ENCODE results near the gene GLYR1. TPM values are rescaled to one million over a fixed set of nuclear protein-coding genes. Genes with fewer than 3 reads are reported as not detected.

Gene GLYR1
- total and polyA plus RNA-seq, 2 experiments from 2014 or later: 59.9 to 105 TPM

DNA sequence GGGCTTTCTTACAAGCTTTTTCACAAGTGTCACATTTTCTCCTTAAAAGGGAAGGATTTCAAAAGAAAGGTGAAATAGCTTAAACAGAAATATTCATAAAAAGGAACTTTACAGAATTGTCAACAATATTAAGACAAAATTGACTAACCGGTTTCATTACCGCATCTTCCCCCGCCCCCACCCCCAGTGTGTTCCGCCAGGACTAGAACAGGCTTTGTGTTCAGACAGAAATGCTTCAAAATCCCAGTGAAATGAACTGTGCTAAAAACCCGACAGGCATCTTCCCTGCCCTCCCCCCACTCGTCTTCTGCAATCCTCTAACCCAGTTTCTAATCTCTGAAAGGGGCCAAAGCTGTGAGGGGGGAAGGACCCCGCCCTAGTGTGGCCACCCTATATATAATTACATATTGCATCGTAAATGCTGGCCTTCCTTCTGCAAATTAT lies 43.7 kb downstream of the GLYR1 start:
- no peak overlapping the region for H2AFZ ChIP-seq
- H3K27me3 ChIP-seq (ENCODE audit: insufficient read depth): no peaks in the 10 kb centered on the region
- H3K4me2 ChIP-seq: peak overlapping the region; percentile 81
- Mint-ChIP-seq H3K9me3 (no peaks in the 10 kb centered on the region), H3K27me3 (ENCODE audit: insufficient read depth, low read depth, poor library complexity) (peaks cover 10% of the 10 kb centered on the region), H3K36me3 (ENCODE audit: low read depth) (peaks cover 28% of the 10 kb centered on the region), H3K27ac (peak overlapping the region; percentile 26; the same call in 1 of the 2 replicates), H3K4me3 (peak overlapping the region; percentile 81), H3K4me1 (peaks cover 26% of the 10 kb centered on the region)
- no peaks in the 10 kb centered on the region for H3K9me2 ChIP-seq (ENCODE audit: insufficient read depth)
- DNase-seq (ENCODE audit: low spot score): no peak
- H4K20me1 ChIP-seq (replicated peaks; ENCODE audit: insufficient read depth): no peaks in the 10 kb centered on the region
- no peak for ATAC-seq
- peaks cover 28% of the 10 kb centered on the region; the same call in 1 of the 2 replicates for H3K4me1 ChIP-seq (ENCODE audit: insufficient read depth)
- H3K27ac ChIP-seq (ENCODE audit: low read depth): peak overlapping the region; percentile 73
- H3K4me3 ChIP-seq: peak overlapping the region; percentile 57
- TF ChIP-seq STAT1 (IDR thresholded peaks at IDR 0.05; ENCODE audit: unreplicated experiment) (no peak), POLR2AphosphoS5 (IDR thresholded peaks at IDR 0.05; ENCODE audit: low read depth) (no peak), ZNF331 (CRISPR knock-in tag; IDR thresholded peaks at IDR 0.05; ENCODE audit: low read depth) (no peak), NANOG (IDR thresholded peaks at IDR 0.05; ENCODE audit: borderline replicate concordance) (no peak), EZH2phosphoT487 (IDR thresholded peaks at IDR 0.05; ENCODE audit: unreplicated experiment) (no peak), CREB1 (CRISPR knock-in tag; IDR thresholded peaks at IDR 0.05; ENCODE audit: low read depth) (no peak), ZNF114 (CRISPR knock-in tag; IDR thresholded peaks at IDR 0.05) (no peak)
- TF ChIP-seq, protein P1, sequence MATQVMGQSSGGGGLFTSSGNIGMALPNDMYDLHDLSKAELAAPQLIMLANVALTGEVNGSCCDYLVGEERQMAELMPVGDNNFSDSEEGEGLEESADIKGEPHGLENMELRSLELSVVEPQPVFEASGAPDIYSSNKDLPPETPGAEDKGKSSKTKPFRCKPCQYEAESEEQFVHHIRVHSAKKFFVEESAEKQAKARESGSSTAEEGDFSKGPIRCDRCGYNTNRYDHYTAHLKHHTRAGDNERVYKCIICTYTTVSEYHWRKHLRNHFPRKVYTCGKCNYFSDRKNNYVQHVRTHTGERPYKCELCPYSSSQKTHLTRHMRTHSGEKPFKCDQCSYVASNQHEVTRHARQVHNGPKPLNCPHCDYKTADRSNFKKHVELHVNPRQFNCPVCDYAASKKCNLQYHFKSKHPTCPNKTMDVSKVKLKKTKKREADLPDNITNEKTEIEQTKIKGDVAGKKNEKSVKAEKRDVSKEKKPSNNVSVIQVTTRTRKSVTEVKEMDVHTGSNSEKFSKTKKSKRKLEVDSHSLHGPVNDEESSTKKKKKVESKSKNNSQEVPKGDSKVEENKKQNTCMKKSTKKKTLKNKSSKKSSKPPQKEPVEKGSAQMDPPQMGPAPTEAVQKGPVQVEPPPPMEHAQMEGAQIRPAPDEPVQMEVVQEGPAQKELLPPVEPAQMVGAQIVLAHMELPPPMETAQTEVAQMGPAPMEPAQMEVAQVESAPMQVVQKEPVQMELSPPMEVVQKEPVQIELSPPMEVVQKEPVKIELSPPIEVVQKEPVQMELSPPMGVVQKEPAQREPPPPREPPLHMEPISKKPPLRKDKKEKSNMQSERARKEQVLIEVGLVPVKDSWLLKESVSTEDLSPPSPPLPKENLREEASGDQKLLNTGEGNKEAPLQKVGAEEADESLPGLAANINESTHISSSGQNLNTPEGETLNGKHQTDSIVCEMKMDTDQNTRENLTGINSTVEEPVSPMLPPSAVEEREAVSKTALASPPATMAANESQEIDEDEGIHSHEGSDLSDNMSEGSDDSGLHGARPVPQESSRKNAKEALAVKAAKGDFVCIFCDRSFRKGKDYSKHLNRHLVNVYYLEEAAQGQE (IDR thresholded peaks at IDR 0.05; ENCODE audit: unreplicated experiment): no peak
- TF ChIP-seq, protein P2, sequence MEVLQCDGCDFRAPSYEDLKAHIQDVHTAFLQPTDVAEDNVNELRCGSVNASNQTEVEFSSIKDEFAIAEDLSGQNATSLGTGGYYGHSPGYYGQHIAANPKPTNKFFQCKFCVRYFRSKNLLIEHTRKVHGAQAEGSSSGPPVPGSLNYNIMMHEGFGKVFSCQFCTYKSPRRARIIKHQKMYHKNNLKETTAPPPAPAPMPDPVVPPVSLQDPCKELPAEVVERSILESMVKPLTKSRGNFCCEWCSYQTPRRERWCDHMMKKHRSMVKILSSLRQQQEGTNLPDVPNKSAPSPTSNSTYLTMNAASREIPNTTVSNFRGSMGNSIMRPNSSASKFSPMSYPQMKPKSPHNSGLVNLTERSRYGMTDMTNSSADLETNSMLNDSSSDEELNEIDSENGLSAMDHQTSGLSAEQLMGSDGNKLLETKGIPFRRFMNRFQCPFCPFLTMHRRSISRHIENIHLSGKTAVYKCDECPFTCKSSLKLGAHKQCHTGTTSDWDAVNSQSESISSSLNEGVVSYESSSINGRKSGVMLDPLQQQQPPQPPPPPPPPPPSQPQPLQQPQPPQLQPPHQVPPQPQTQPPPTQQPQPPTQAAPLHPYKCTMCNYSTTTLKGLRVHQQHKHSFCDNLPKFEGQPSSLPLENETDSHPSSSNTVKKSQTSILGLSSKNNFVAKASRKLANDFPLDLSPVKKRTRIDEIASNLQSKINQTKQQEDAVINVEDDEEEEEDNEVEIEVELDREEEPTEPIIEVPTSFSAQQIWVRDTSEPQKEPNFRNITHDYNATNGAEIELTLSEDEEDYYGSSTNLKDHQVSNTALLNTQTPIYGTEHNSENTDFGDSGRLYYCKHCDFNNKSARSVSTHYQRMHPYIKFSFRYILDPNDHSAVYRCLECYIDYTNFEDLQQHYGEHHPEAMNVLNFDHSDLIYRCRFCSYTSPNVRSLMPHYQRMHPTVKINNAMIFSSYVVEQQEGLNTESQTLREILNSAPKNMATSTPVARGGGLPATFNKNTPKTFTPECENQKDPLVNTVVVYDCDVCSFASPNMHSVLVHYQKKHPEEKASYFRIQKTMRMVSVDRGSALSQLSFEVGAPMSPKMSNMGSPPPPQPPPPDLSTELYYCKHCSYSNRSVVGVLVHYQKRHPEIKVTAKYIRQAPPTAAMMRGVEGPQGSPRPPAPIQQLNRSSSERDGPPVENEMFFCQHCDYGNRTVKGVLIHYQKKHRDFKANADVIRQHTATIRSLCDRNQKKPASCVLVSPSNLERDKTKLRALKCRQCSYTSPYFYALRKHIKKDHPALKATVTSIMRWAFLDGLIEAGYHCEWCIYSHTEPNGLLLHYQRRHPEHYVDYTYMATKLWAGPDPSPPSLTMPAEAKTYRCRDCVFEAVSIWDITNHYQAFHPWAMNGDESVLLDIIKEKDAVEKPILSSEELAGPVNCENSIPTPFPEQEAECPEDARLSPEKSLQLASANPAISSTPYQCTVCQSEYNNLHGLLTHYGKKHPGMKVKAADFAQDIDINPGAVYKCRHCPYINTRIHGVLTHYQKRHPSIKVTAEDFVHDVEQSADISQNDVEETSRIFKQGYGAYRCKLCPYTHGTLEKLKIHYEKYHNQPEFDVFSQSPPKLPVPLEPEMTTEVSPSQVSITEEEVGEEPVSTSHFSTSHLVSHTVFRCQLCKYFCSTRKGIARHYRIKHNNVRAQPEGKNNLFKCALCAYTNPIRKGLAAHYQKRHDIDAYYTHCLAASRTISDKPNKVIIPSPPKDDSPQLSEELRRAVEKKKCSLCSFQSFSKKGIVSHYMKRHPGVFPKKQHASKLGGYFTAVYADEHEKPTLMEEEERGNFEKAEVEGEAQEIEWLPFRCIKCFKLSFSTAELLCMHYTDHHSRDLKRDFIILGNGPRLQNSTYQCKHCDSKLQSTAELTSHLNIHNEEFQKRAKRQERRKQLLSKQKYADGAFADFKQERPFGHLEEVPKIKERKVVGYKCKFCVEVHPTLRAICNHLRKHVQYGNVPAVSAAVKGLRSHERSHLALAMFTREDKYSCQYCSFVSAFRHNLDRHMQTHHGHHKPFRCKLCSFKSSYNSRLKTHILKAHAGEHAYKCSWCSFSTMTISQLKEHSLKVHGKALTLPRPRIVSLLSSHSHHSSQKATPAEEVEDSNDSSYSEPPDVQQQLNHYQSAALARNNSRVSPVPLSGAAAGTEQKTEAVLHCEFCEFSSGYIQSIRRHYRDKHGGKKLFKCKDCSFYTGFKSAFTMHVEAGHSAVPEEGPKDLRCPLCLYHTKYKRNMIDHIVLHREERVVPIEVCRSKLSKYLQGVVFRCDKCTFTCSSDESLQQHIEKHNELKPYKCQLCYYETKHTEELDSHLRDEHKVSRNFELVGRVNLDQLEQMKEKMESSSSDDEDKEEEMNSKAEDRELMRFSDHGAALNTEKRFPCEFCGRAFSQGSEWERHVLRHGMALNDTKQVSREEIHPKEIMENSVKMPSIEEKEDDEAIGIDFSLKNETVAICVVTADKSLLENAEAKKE (CRISPR knock-in tag; IDR thresholded peaks at IDR 0.05): no peak
- TF ChIP-seq, protein P3, sequence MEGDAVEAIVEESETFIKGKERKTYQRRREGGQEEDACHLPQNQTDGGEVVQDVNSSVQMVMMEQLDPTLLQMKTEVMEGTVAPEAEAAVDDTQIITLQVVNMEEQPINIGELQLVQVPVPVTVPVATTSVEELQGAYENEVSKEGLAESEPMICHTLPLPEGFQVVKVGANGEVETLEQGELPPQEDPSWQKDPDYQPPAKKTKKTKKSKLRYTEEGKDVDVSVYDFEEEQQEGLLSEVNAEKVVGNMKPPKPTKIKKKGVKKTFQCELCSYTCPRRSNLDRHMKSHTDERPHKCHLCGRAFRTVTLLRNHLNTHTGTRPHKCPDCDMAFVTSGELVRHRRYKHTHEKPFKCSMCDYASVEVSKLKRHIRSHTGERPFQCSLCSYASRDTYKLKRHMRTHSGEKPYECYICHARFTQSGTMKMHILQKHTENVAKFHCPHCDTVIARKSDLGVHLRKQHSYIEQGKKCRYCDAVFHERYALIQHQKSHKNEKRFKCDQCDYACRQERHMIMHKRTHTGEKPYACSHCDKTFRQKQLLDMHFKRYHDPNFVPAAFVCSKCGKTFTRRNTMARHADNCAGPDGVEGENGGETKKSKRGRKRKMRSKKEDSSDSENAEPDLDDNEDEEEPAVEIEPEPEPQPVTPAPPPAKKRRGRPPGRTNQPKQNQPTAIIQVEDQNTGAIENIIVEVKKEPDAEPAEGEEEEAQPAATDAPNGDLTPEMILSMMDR (conservative IDR thresholded peaks at IDR 0.05; ENCODE audit: low read depth in 2 of 2): no peak
- peaks cover 18% of the 10 kb centered on the region; the same call in 1 of the 2 replicates for H3F3A ChIP-seq (replicated peaks; ENCODE audit: low read depth)
- no peaks in the 10 kb centered on the region for H3K79me2 ChIP-seq (replicated peaks; ENCODE audit: insufficient read depth)
- peaks cover 3% of the 10 kb centered on the region; the same call in 1 of the 2 replicates for H3K36me3 ChIP-seq (ENCODE audit: insufficient read depth)

All from GM23338 (cell line).